ENCODE results near the gene RHOT2. TPM values are rescaled to one million over a fixed set of nuclear protein-coding genes. Genes with fewer than 3 reads are reported as not detected.

Gene RHOT2
- total RNA-seq, 2 experiments from 2014 or later: 202 to 209 TPM

- TF ChIP-seq CTCF (IDR thresholded peaks at IDR 0.05): no peak
- DNase-seq (peak in 1 of 14 experiments; percentile 35), ATAC-seq (ENCODE audit: poor library complexity) (peak; percentile 2)
- Histone ChIP-seq H3K4me1 (ENCODE audit: insufficient read depth, low read length) (peaks cover 29% of the 10 kb centered on the region), H3K4me3 (ENCODE audit: low read length) (peak overlapping the region; percentile 24), H3K27ac (ENCODE audit: low read depth in 1 of 2, low read length in 2 of 2) (no peak overlapping the region), H3K27me3 (ENCODE audit: control insufficient read depth in 1 of 2, insufficient read depth in 2 of 2, low read length in 2 of 2) (no peaks in the 10 kb centered on the region), H3K9me3 (ENCODE audit: control insufficient read depth in 1 of 2, insufficient read depth in 1 of 2, low read length in 2 of 2) (no peaks in the 10 kb centered on the region), H3K36me3 (ENCODE audit: insufficient read depth, low read length) (no peaks in the 10 kb centered on the region)
- H3K27me3 Mint-ChIP-seq: no peaks in the 10 kb centered on the region
- H3K36me3 Mint-ChIP-seq (ENCODE audit: low read depth): no peaks in the 10 kb centered on the region
- no peaks in the 10 kb centered on the region for H3K4me1 Mint-ChIP-seq (ENCODE audit: low read depth)
- intact Hi-C loops (cut with DNase I, micrococcal nuclease): no loop called here
- ChIA-PET POLR2A (interaction anchor here (1.0 to 1.2 kb wide), 4 partner anchors 9 to 40 kb away, joined by 4 to 15 read pairs (median 4); partner anchors contain the start of genes METTL26, STUB1 and WDR24), CTCF (interaction anchor here (1.3 kb wide), 1 partner anchor 13 kb away, joined by 5 read pairs; the partner anchor contains the start of gene METTL26)
- H3K9me3 Mint-ChIP-seq: no peaks in the 10 kb centered on the region
- H3K4me3 Mint-ChIP-seq: peak overlapping the region; percentile 51
- H3K27ac Mint-ChIP-seq: no peak overlapping the region
These were observed 18.3 kb upstream of the RHOT2 start for GRCh38 chr16:649631-650030.

DNA sequence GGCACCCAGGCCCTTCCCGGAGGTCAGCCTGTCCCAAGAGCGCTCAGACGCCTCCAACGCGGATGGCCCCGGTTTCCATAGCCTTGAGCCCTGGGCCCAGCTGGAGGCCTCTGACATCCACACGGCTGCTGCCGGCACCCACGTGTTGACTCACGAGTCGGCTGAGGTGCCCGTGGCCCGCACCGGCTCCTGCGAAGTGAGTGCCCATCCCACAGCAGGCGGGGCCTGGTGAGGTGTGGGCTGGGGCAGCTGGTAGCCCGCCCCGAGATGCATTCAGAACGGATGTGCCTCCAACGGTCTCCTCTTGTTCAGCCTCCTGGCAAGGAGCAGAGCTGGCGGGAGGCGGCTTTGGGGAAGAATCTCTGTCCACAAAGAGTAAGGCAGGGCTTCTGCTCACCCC lies 16.1 kb upstream of the RHOT2 start:
- POLR2A ChIA-PET: no interaction called here
- Mint-ChIP-seq H3K27me3 (no peaks in the 10 kb centered on the region), H3K27ac (no peak overlapping the region)

DNA sequence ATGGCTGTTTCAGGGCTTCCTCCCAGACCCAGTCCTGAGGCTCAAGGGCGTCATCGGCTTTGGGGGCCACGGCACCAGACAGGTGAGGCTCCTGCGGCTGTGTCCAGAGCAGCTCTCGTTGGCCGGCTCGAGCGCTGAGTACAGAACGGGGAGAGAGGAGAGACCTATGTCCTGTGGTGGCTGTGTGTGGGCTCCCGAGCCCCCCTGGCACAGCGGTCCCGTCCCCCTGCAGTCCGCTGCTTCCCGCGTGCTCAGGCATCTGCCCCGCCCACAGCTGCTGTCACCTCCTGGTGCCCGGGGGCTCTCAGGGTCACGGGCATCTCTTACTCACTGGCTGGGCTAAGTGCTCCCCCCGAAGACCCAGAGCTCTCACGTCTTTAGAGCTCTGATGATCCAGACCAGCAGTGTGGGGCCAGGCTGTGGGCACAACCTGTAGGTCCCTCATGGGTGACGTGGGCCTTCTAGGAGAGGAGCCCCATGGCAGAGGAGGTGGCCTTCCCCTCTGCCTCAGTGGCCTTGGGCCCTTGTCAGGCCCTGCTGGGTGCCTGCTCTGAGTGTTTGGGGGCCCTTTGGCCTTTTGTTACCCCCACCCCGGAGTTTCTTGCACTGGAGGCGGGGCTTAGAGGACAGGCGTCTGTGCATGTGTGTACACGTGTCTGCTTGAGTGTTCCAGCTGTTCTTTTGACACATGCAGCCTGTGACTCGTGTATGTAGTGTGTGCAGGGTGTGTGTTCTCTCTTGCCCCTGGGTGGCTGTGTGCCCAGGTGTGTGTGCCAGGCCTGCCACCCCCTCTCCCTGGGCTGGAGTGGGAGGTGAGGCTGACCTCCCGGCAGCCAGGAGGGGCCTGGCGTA lies 15.3 kb upstream of the RHOT2 start:
- no peak overlapping the region for H3K27ac ChIP-seq (ENCODE audit: low read depth in 1 of 2, low read length in 2 of 2)
- H3K36me3 Mint-ChIP-seq (ENCODE audit: low read depth): no peaks in the 10 kb centered on the region
- no peaks in the 10 kb centered on the region for H3K9me3 ChIP-seq (ENCODE audit: control insufficient read depth in 1 of 2, insufficient read depth in 1 of 2, low read length in 2 of 2)
- intact Hi-C loops (cut with DNase I, micrococcal nuclease): no loop called here
- ChIA-PET CTCF (no interaction called here), POLR2A (no interaction called here)
- no peaks in the 10 kb centered on the region for H3K36me3 ChIP-seq (ENCODE audit: insufficient read depth, low read length)
- no peak overlapping the region for H3K4me3 ChIP-seq (ENCODE audit: low read length)
- TF ChIP-seq CTCF (IDR thresholded peaks at IDR 0.05): no peak
- no peaks in the 10 kb centered on the region for H3K4me1 Mint-ChIP-seq (ENCODE audit: low read depth)
- H3K27ac Mint-ChIP-seq: no peak overlapping the region
- ATAC-seq (ENCODE audit: poor library complexity) (no peak), DNase-seq (no peak)
- no peaks in the 10 kb centered on the region for H3K27me3 ChIP-seq (ENCODE audit: control insufficient read depth in 1 of 2, insufficient read depth in 2 of 2, low read length in 2 of 2)
- H3K27me3 Mint-ChIP-seq: no peaks in the 10 kb centered on the region
- peaks cover 24% of the 10 kb centered on the region for H3K4me1 ChIP-seq (ENCODE audit: insufficient read depth, low read length)
- no peak overlapping the region for H3K4me3 Mint-ChIP-seq
- H3K9me3 Mint-ChIP-seq: no peaks in the 10 kb centered on the region

More for the DNA sequence above, 16.1 kb upstream of the RHOT2 start:
- no peaks in the 10 kb centered on the region for H3K4me1 Mint-ChIP-seq (ENCODE audit: low read depth)
- Histone ChIP-seq H3K9me3 (ENCODE audit: control insufficient read depth in 1 of 2, insufficient read depth in 1 of 2, low read length in 2 of 2) (no peaks in the 10 kb centered on the region), H3K27me3 (ENCODE audit: control insufficient read depth in 1 of 2, insufficient read depth in 2 of 2, low read length in 2 of 2) (no peaks in the 10 kb centered on the region), H3K36me3 (ENCODE audit: insufficient read depth, low read length) (no peaks in the 10 kb centered on the region), H3K4me1 (ENCODE audit: insufficient read depth, low read length) (peaks cover 29% of the 10 kb centered on the region), H3K4me3 (ENCODE audit: low read length) (no peak overlapping the region), H3K27ac (ENCODE audit: low read depth in 1 of 2, low read length in 2 of 2) (no peak overlapping the region)
- H3K4me3 Mint-ChIP-seq: no peak overlapping the region
- no peaks in the 10 kb centered on the region for H3K36me3 Mint-ChIP-seq (ENCODE audit: low read depth)
- no peaks in the 10 kb centered on the region for H3K9me3 Mint-ChIP-seq
- no peak for TF ChIP-seq CTCF (IDR thresholded peaks at IDR 0.05)
- DNase-seq (no peak), ATAC-seq (ENCODE audit: poor library complexity) (no peak)
- intact Hi-C loops (cut with DNase I, micrococcal nuclease): no loop called here
- CTCF ChIA-PET: no interaction called here
